HEK293 (cell line): ENCODE measurements around the gene NEK7.

Source experiments
- BCL11A ChIP-seq: fragments of 450-650 bp; formaldehyde crosslinking; IDR thresholded peaks from 2 replicates; pipeline ENCODE4 v1.5.1; 2016; ENCODE audit warnings: low read depth, missing biosample characterization, missing genetic modification characterization
- CTCF ChIP-seq: fragments of 450-650 bp; formaldehyde crosslinking; IDR thresholded peaks from 2 replicates; pipeline ENCODE4 v1.5.1; 2016; ENCODE audit warnings: missing biosample characterization, missing genetic modification characterization
- YY1 ChIP-seq: fragments of 450-650 bp; formaldehyde crosslinking; IDR thresholded peaks from 2 replicates; pipeline ENCODE4 v1.5.1; 2018; ENCODE audit warnings: missing biosample characterization, missing genetic modification characterization
- ZNF174 ChIP-seq: fragments of 450-650 bp; formaldehyde crosslinking; IDR thresholded peaks from 2 replicates; pipeline ENCODE4 v1.5.0; 2017; ENCODE audit warnings: missing biosample characterization, mild to moderate bottlenecking, missing genetic modification characterization
- ZNF24 ChIP-seq: fragments of 450-650 bp; formaldehyde crosslinking; IDR thresholded peaks from 2 replicates; pipeline ENCODE4 v1.5.1; 2016; ENCODE audit warnings: missing biosample characterization, missing genetic modification characterization
- ZNF521 ChIP-seq: fragments of 450-650 bp; formaldehyde crosslinking; IDR thresholded peaks from 2 replicates; pipeline ENCODE4 v1.5.1; 2017; ENCODE audit warnings: missing biosample characterization, mild to moderate bottlenecking, missing genetic modification characterization
- ZNF707 ChIP-seq: fragments of 450-650 bp; formaldehyde crosslinking; IDR thresholded peaks from 2 replicates; pipeline ENCODE4 v1.5.1; 2016; ENCODE audit warnings: missing biosample characterization, missing genetic modification characterization

DNA sequence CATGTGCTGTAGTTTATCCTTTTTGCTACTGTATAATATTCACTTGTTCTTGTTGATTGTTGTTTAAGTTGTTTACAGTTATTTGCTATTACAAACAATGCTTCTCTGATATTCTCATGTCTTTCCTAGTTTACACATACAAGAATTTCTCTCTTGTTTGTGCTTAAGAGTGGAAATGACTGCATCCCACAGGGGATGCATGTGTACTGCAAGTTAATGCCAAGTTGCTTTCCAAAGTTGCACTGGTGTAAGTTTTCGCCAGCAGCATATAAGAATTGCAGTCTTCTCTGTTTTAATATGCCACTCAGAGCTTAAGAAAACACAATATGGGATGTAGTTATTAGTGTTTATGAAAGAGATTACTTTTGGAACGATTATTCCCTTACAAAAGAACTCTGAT lies 97.7 kb downstream of the NEK7 start:
- TF ChIP-seq CTCF (tag by site-specific recombination) (no peak), ZNF707 (tag by site-specific recombination) (no peak), BCL11A (tag by site-specific recombination) (no peak), YY1 (tag by site-specific recombination) (no peak), ZNF24 (tag by site-specific recombination) (no peak), ZNF174 (tag by site-specific recombination) (no peak), ZNF521 (tag by site-specific recombination) (no peak)
